HepG2 (cell line): Measurements from ENCODE around the gene THBS4. TPM values are rescaled to one million over a fixed set of nuclear protein-coding genes. Genes with fewer than 3 reads are reported as not detected.
A peak's percentile ranks its signal among the peaks of the same experiment; 100 is the strongest.

ENCODE experiments used
- ARNT2 ChIP-seq: sonication (generic); formaldehyde crosslinking; IDR thresholded peaks from 2 replicates; pipeline ENCODE4 v1.8.0; 2022; ENCODE audit warnings: mild to moderate bottlenecking, low read depth, missing genetic modification reagents, moderate library complexity
- CBX1 ChIP-seq: IDR thresholded peaks from one replicate; pipeline ENCODE4 v1.6.1; 2016; ENCODE audit warnings: antibody characterized with exemption, low read depth
- CBX5 ChIP-seq: sonication (generic); formaldehyde crosslinking; IDR thresholded peaks from 2 replicates; pipeline ENCODE4 v1.4.0; 2020; ENCODE audit warnings: missing genetic modification reagents, borderline replicate concordance
- KDM2A ChIP-seq: sonication (generic); formaldehyde crosslinking; IDR thresholded peaks from 2 replicates; pipeline ENCODE4 v1.4.0; 2020; ENCODE audit warnings: low read depth, missing genetic modification reagents, borderline replicate concordance
- KIAA2018 ChIP-seq: sonication (generic); formaldehyde crosslinking; IDR thresholded peaks from 2 replicates; pipeline ENCODE4 v1.5.0; 2020; ENCODE audit warnings: mild to moderate bottlenecking, missing genetic modification reagents, borderline replicate concordance
- MIER2 ChIP-seq: IDR thresholded peaks from 2 replicates; pipeline ENCODE4 v1.6.1; 2016; ENCODE audit warnings: missing biosample characterization, missing genetic modification reagents
- MYC ChIP-seq: sonication (generic); formaldehyde crosslinking; IDR thresholded peaks from 2 replicates; pipeline ENCODE4 v1.9.0; 2021; ENCODE audit warnings: missing genetic modification reagents, borderline replicate concordance
- POLR2A ChIP-seq, 2 experiments: IDR thresholded peaks; 2 replicates each; pipeline ENCODE4 v1.6.1; 2011; ENCODE audit warnings: low read depth in 2 of 2, low read length in 2 of 2, mild to moderate bottlenecking in 1 of 2, moderate library complexity in 1 of 2; ENCODE audit not compliant: insufficient read depth in 1 of 2
- SMARCE1 ChIP-seq: fragments of 450-650 bp; IDR thresholded peaks from 2 replicates; pipeline ENCODE4 v1.6.1; 2017; ENCODE audit warnings: borderline replicate concordance
- SOX6 ChIP-seq, 2 experiments: fragments of 450-650 bp in 1 of 2; sonication (generic) in 1 of 2; formaldehyde crosslinking in 1 of 2; IDR thresholded peaks; 2 replicates each; pipeline versions ENCODE4 v1.4.0 to v1.6.1; 2017 to 2020; ENCODE audit warnings: antibody characterized with exemption in 1 of 2, mild to moderate bottlenecking in 1 of 2, missing genetic modification reagents in 1 of 2
- SRY ChIP-seq: sonication (generic); formaldehyde crosslinking; IDR thresholded peaks from 2 replicates; pipeline ENCODE4 v1.8.0; 2022; ENCODE audit warnings: mild to moderate bottlenecking, missing genetic modification reagents
- THAP8 ChIP-seq: sonication (generic); formaldehyde crosslinking; IDR thresholded peaks from 2 replicates; pipeline ENCODE4 v1.5.1; 2020; ENCODE audit warnings: missing genetic modification reagents, mild to moderate bottlenecking, borderline replicate concordance
- TP53 ChIP-seq: sonication (generic); formaldehyde crosslinking; conservative IDR thresholded peaks from 2 replicates; pipeline ENCODE4 v1.4.0; 2020; ENCODE audit warnings: missing genetic modification reagents
- TRIM24 ChIP-seq: sonication (generic); formaldehyde crosslinking; IDR thresholded peaks from 2 replicates; pipeline ENCODE4 v1.8.0; 2022; ENCODE audit warnings: mild to moderate bottlenecking, missing genetic modification reagents
- WIZ ChIP-seq: sonication (generic); formaldehyde crosslinking; IDR thresholded peaks from 2 replicates; pipeline ENCODE4 v1.5.1; 2020; ENCODE audit warnings: mild to moderate bottlenecking, missing genetic modification reagents
- ZNF280B ChIP-seq: sonication (generic); formaldehyde crosslinking; IDR thresholded peaks from 2 replicates; pipeline ENCODE4 v1.5.0; 2020; ENCODE audit warnings: missing genetic modification reagents, mild to moderate bottlenecking, borderline replicate concordance
- ZNF331 ChIP-seq: sonication (generic); formaldehyde crosslinking; IDR thresholded peaks from 2 replicates; pipeline ENCODE4 v1.4.0; 2020; ENCODE audit warnings: missing genetic modification reagents
- ZNF570 ChIP-seq: sonication (generic); formaldehyde crosslinking; IDR thresholded peaks from 2 replicates; pipeline ENCODE4 v1.4.0; 2020; ENCODE audit warnings: mild to moderate bottlenecking, missing genetic modification reagents, borderline replicate concordance
- polyA plus RNA-seq, 8 experiments: library from polyadenylated mRNA; depleted of rRNA in 3 of 8; stranded (reverse) in 7 of 8; unstranded in 1 of 8; fragments of >200 nt; fragmentation: Illumina TruSeq in 4 of 8; extraction: Trizol in 4 of 8; gene quantifications; 2 replicates each; pipeline versions ENCODE4 v1.2.1 to v1.2.3, GENCODE V29; 2011 to 2016; ENCODE audit warnings: low read depth in 4 of 8, missing spikeins in 1 of 8, mixed read lengths in 1 of 8; ENCODE audit not compliant: insufficient read depth in 1 of 8
- total RNA-seq, 5 experiments: library from RNA; depleted of rRNA; stranded (reverse); fragments of >200 nt; fragmentation: Illumina TruSeq; extraction: Trizol; gene quantifications; 2 replicates each; pipeline ENCODE4 v1.2.3, GENCODE V29; 2016; ENCODE audit warnings: low read depth in 1 of 5

Gene THBS4
- total and polyA plus RNA-seq, 2 of the 13 experiments (the other 11 are each of a cell fraction or from before 2014, with no cell fraction given), result 0.60 to 1.2 TPM

GRCh38 chr5:79990598-79991507 is 44.3 kb upstream of the THBS4 start, which contains the start of gene MTX3 (continued):
- peak; percentile 86; the same call in 1 of the 2 replicates for TF ChIP-seq ZNF280B (CRISPR knock-in tag)
- peak; percentile 92 for TF ChIP-seq WIZ (CRISPR knock-in tag)
- 0 out of 2 replicates have a peak, but pooled peaks have one; percentile 11 for TF ChIP-seq KIAA2018 (CRISPR knock-in tag)
- TF ChIP-seq SOX6 (IDR thresholded peaks at IDR 0.05), result no peak
- peak; percentile 69 for TF ChIP-seq SOX6 (CRISPR knock-in tag; IDR thresholded peaks at IDR 0.05)
- TF ChIP-seq MYC (CRISPR knock-in tag), result peak; percentile 75; the same call in 1 of the 2 replicates
- TF ChIP-seq KDM2A (CRISPR knock-in tag), result peak; percentile 85
- 0 out of 2 replicates have a peak, but pooled peaks have one; percentile 54 for TF ChIP-seq THAP8 (CRISPR knock-in tag)
- TF ChIP-seq POLR2A (IDR thresholded peaks at IDR 0.05; ENCODE audit: insufficient read depth in 1 of 2, low read depth in 2 of 2, low read length in 2 of 2), result peak; percentile 75
- peak; percentile 30 for TF ChIP-seq CBX1
- TF ChIP-seq ARNT2 (CRISPR knock-in tag), result peak; percentile 25; the same call in 1 of the 2 replicates
- TF ChIP-seq SMARCE1, result no peak
- 0 out of 2 replicates have a peak, but pooled peaks have one; percentile 28 for TF ChIP-seq TP53 (CRISPR knock-in tag)
- TF ChIP-seq ZNF570 (CRISPR knock-in tag), result no peak
- TF ChIP-seq CBX5 (CRISPR knock-in tag), result peak; percentile 87
- TF ChIP-seq SRY, result peak; percentile 82
- 0 out of 2 replicates have a peak, but pooled peaks have one; percentile 39 for TF ChIP-seq ZNF331 (CRISPR knock-in tag)
- TF ChIP-seq TRIM24 (CRISPR knock-in tag), result no peak
- peak; percentile 33; the same call in 1 of the 2 replicates for TF ChIP-seq MIER2 (CRISPR knock-in tag)
